GM19099 (cell line): ENCODE data around the gene FAM193A.
A peak's percentile ranks its signal among the peaks of the same experiment; 100 is the strongest.

Source experiments
- POLR2A ChIP-seq: IDR thresholded peaks from 3 replicates; pipeline ENCODE4 v1.6.1; 2011; ENCODE audit warnings: low read depth; ENCODE audit not compliant: insufficient read length; ENCODE audit errors: extremely low read depth

The FAM193A gene

GRCh38 chr4:2750719-2751605 lies 214.5 kb downstream of the FAM193A start:
- no peak for TF ChIP-seq POLR2A

GRCh38 chr4:2753436-2753835 lies 217.0 kb downstream of the FAM193A start:
- no peak for TF ChIP-seq POLR2A

GRCh38 chr4:2754848-2755819 lies 218.7 kb downstream of the FAM193A start:
- TF ChIP-seq POLR2A: no peak

GRCh38 chr4:2755821-2756690 lies 219.6 kb downstream of the FAM193A start, which contains the start of gene TNIP2:
TNIP2 (minus strand) TSS chr4:2756336; CDS start chr4:2756289, 47 bp downstream.
- peak; percentile 77 for TF ChIP-seq POLR2A

GRCh38 chr4:2756691-2757350 lies 220.4 kb downstream of the FAM193A start:
- TF ChIP-seq POLR2A: no peak

GRCh38 chr4:2757426-2757825 lies 221.0 kb downstream of the FAM193A start:
- TF ChIP-seq POLR2A: no peak

GRCh38 chr4:2761035-2761923 lies 224.8 kb downstream of the FAM193A start:
- no peak for TF ChIP-seq POLR2A

- TF ChIP-seq POLR2A: no peak
Measured at GRCh38 chr4:2762048-2762447, 225.6 kb downstream of the FAM193A start.

- TF ChIP-seq POLR2A: no peak
Measured at GRCh38 chr4:2763511-2763967, 227.1 kb downstream of the FAM193A start.

- no peak for TF ChIP-seq POLR2A
Measured at GRCh38 chr4:2765832-2766526, 229.5 kb downstream of the FAM193A start.

GRCh38 chr4:2767046-2767704 lies 230.7 kb downstream of the FAM193A start:
- TF ChIP-seq POLR2A: no peak

GRCh38 chr4:2767705-2768074 lies 231.2 kb downstream of the FAM193A start:
- no peak for TF ChIP-seq POLR2A

GRCh38 chr4:2768124-2768523 lies 231.7 kb downstream of the FAM193A start:
- no peak for TF ChIP-seq POLR2A
